ENCODE data around the gene ATG4D. TPM values are rescaled to one million over a fixed set of nuclear protein-coding genes. Genes with fewer than 3 reads are reported as not detected.
"Not testable (repeated sequence)": the region's sequence is repeated elsewhere in the genome, so short reads cannot be mapped to it uniquely, and the experiment has no call there.

The ATG4D gene
- total RNA-seq, 1 experiment from 2014 or later: 59.4 TPM

DNA sequence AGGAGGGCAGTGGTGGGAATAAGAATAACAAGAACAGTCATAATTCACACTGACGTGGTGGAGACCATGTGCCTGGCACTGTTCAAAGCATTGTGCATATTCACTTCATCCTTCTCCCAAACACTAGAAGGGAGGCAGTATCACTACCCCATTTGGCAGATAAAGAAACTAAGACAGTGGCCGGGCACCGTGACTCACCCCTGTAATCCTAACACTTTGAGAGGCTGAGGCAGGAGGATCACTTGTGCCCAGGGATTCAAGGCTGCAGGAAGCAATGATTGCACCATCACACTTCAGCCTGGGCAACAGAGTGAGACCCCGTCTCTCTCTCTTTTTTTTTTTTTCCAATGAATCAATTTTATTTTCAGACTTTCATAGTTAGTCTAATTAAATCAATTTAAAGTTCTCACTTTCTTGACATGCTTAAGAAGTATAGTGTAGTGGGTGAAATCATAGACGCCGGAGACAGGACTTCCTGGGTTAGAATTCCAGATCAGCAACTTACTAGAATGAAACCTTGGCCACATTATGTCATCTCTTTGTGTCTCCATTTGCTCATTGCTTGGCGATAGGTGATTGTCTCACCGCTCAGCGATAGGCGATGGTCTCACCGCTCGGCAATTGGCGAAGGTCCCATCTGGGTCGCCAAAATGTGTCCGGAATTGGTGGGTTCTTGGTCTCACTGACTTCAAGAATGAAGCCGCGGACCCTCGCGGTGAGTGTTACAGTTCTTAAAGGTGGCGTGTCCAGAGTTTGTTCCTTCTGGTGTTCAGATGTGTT, 5.3 kb upstream of the ATG4D start:
- no peak for DNase-seq (ENCODE audit: low spot score)
- H3K9me3 Mint-ChIP-seq: no peaks in the 10 kb centered on the region
- no peaks in the 10 kb centered on the region for H3K36me3 Mint-ChIP-seq
- ChIA-PET CTCF (interaction anchor here (0.6 to 1.1 kb wide), 3 partner anchors 43 to 324 kb away, joined by 3 read pairs; no protein-coding TSS in a partner anchor), POLR2A (no interaction called here)
- H3K4me3 Mint-ChIP-seq: no peak overlapping the region
- TF ChIP-seq NR2C2 (CRISPR knock-in tag; IDR thresholded peaks at IDR 0.05) (no peak), ZNF121 (CRISPR knock-in tag; IDR thresholded peaks at IDR 0.05) (0 out of 2 replicates have a peak, but pooled peaks have one; percentile 2)
- ATAC-seq: no peak
- H3K4me1 Mint-ChIP-seq: peaks cover 2% of the 10 kb centered on the region; the same call in 1 of the 2 replicates
- peaks cover 9% of the 10 kb centered on the region for H3K27me3 Mint-ChIP-seq (ENCODE audit: low read depth)
- H3K27ac Mint-ChIP-seq: no peak overlapping the region

DNA sequence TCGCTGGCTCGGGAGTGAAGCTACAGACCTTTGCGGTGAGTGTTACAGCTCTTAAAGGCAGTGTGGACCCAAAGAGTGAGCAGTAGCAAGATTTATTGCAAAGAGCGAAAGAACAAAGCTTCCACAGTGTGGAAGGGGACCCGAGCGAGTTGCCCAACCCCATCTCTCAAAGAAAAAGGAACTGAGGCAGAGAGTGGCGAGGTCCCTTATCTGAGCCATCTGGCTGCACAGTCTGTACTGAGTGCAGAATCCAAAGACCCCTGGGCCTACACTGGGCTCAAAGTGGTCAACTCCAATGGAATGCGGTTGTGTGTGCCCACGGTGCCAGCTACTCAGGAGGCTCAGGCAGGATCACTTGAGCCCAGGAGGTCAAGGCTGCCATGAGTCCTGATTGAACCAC, 4.7 kb upstream of the ATG4D start:
- H3K4me3 Mint-ChIP-seq, POLR2A ChIA-PET: not testable (repeated sequence)

DNA sequence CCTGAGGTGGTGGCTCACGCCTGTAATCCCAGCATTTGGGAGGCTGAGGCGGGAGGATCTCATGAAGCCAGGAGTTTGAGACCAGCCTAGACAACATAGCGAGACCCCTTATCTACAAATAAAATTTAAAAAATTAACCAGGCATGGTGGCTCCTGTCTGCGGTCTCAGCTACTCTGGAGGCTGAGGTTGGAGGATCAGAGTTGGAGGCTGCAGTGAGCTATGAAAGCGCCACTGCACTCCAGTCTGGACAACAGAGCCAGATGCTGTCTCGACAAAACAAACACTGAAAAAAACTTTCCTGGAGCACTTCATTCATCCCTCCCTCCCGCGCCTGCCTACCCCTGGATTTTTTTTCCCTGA, 665 bp upstream of the ATG4D start:
- ATAC-seq: no peak
- H3K4me3 Mint-ChIP-seq: peak overlapping the region; percentile 72
- POLR2A ChIA-PET: interaction anchor here (0.6 to 1.0 kb wide), 3 partner anchors 23 to 312 kb away, joined by 3 to 5 read pairs (median 3); partner anchors contain the start of gene KRI1
- no peak for DNase-seq (ENCODE audit: low spot score)
- H3K9me3 Mint-ChIP-seq: no peaks in the 10 kb centered on the region
- CTCF ChIA-PET: interaction anchor here (0.6 to 5.8 kb wide), 15 partner anchors 9 to 345 kb away, joined by 3 to 51 read pairs (median 5); partner anchors contain the start of genes CDKN2D, KRI1 and QTRT1
- H3K27me3 Mint-ChIP-seq (ENCODE audit: low read depth): peaks cover 9% of the 10 kb centered on the region
- TF ChIP-seq ZNF121 (CRISPR knock-in tag; IDR thresholded peaks at IDR 0.05) (0 out of 2 replicates have a peak, but pooled peaks have one; percentile 39), SMAD4 (CRISPR knock-in tag; IDR thresholded peaks at IDR 0.05) (no peak), GTF2I (CRISPR knock-in tag; conservative IDR thresholded peaks at IDR 0.05) (peak; percentile 69; the same call in 1 of the 2 replicates)
- H3K4me1 Mint-ChIP-seq: peaks cover 4% of the 10 kb centered on the region; the same call in 1 of the 2 replicates
- H3K36me3 Mint-ChIP-seq: peaks cover 6% of the 10 kb centered on the region
- H3K27ac Mint-ChIP-seq: peak overlapping the region; percentile 93

More for the DNA sequence above, 4.7 kb upstream of the ATG4D start:
- H3K27me3 Mint-ChIP-seq (ENCODE audit: low read depth); H3K4me1 Mint-ChIP-seq; H3K36me3 Mint-ChIP-seq; H3K27ac Mint-ChIP-seq; ATAC-seq; DNase-seq (ENCODE audit: low spot score); H3K9me3 Mint-ChIP-seq: not testable (repeated sequence)
- CTCF ChIA-PET: interaction anchor here (1.1 kb wide), 1 partner anchor 42 kb away, joined by 3 read pairs; no protein-coding TSS in a partner anchor

DNA sequence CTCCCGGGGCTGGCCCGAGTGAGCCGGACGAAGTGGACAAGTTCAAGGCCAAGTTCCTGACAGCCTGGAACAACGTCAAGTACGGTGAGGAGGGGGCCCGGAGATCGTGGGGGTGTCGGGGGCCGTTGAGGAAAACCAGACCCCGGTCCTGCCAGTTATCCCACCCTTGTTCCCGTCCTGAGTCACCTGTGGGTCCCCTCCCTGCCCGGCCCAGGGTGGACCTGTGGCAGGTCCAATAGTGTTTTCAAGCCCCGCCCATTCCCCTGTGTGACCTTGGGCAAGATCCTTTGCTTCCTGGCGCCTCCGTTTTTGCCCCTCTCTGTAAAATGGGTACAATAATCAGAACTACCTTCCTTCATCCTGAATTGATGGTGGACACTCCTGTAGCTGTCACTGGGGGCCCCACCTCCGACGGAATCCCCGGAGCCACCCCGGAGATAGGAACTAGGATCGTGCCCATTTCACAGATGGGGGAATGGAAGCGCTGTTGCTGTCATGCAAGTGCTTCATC, 593 bp downstream of the ATG4D start:
- ChIA-PET CTCF (interaction anchor here (5.8 kb wide), 1 partner anchor 156 kb away, joined by 51 read pairs; the partner anchor contains the start of gene QTRT1), POLR2A (no interaction called here)
- Mint-ChIP-seq H3K4me3 (peak overlapping the region; percentile 83), H3K27ac (peak overlapping the region; percentile 65; the same call in 1 of the 2 replicates), H3K36me3 (peaks cover 18% of the 10 kb centered on the region), H3K9me3 (no peaks in the 10 kb centered on the region), H3K27me3 (ENCODE audit: low read depth) (peaks cover 2% of the 10 kb centered on the region; the same call in 1 of the 2 replicates), H3K4me1 (peaks cover 4% of the 10 kb centered on the region; the same call in 1 of the 2 replicates)
- no peak for DNase-seq (ENCODE audit: low spot score)
- TF ChIP-seq, protein P1, sequence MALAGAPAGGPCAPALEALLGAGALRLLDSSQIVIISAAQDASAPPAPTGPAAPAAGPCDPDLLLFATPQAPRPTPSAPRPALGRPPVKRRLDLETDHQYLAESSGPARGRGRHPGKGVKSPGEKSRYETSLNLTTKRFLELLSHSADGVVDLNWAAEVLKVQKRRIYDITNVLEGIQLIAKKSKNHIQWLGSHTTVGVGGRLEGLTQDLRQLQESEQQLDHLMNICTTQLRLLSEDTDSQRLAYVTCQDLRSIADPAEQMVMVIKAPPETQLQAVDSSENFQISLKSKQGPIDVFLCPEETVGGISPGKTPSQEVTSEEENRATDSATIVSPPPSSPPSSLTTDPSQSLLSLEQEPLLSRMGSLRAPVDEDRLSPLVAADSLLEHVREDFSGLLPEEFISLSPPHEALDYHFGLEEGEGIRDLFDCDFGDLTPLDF (CRISPR knock-in tag; IDR thresholded peaks at IDR 0.05): no peak
- TF ChIP-seq GTF2I (CRISPR knock-in tag; conservative IDR thresholded peaks at IDR 0.05): peak; percentile 84; the same call in 1 of the 2 replicates
- peak; percentile 96 for TF ChIP-seq ESRRA (CRISPR knock-in tag; IDR thresholded peaks at IDR 0.05; ENCODE audit: borderline replicate concordance)
- 0 out of 2 replicates have a peak, but pooled peaks have one; percentile 11 for TF ChIP-seq FOXK1 (CRISPR knock-in tag; IDR thresholded peaks at IDR 0.05)
- ATAC-seq: no peak

DNA sequence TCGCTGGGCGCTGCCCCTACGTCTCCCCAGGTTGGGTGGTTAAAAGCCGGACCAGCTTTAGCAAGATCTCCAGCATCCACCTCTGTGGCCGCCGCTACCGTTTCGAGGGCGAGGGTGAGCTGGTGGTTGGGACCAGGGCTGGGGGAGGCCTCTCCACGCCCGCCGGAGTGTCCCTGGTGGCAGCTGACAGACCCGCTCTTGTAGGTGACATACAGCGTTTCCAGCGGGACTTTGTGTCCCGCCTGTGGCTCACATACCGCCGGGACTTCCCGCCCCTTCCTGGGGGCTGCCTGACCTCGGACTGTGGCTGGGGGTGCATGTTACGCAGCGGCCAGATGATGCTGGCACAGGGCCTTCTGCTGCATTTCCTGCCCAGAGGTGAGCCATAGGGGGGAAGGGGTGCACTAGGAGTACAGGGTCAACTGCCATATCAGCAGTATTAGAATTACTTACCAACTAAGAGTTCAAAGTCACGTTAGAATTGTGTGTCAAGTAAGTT, 1.1 kb downstream of the ATG4D start:
- H3K27ac Mint-ChIP-seq: peak overlapping the region; percentile 60; the same call in 1 of the 2 replicates
- ATAC-seq (no peak), DNase-seq (ENCODE audit: low spot score) (no peak)
- POLR2A ChIA-PET: no interaction called here
- CTCF ChIA-PET: interaction anchor here (5.8 kb wide), 1 partner anchor 156 kb away, joined by 51 read pairs; the partner anchor contains the start of gene QTRT1
- H3K4me3 Mint-ChIP-seq: peak overlapping the region; percentile 83
- no peaks in the 10 kb centered on the region for H3K9me3 Mint-ChIP-seq
- peaks cover 4% of the 10 kb centered on the region; the same call in 1 of the 2 replicates for H3K4me1 Mint-ChIP-seq
- TF ChIP-seq RORB (CRISPR knock-in tag; IDR thresholded peaks at IDR 0.05) (no peak), ESRRA (CRISPR knock-in tag; IDR thresholded peaks at IDR 0.05; ENCODE audit: borderline replicate concordance) (0 out of 2 replicates have a peak, but pooled peaks have one; percentile 39)
- peaks cover 22% of the 10 kb centered on the region for H3K36me3 Mint-ChIP-seq
- 0 out of 2 replicates have a peak, but pooled peaks cover 2% of the 10 kb centered on the region for H3K27me3 Mint-ChIP-seq (ENCODE audit: low read depth)

DNA sequence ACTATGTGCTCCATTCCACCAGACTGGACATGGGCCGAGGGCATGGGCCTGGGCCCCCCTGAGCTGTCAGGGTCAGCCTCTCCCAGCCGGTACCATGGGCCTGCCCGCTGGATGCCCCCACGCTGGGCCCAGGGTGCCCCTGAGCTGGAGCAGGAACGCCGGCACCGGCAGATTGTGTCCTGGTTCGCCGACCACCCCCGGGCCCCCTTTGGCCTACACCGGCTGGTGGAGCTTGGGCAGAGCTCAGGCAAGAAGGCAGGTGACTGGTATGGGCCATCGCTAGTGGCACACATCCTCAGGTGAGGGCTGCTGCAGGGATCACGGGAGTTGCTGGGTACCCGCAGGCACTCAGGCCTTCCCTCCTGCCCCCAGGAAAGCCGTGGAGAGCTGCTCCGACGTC, 3.1 kb downstream of the ATG4D start:
- ATAC-seq (no peak), DNase-seq (ENCODE audit: low spot score) (no peak)
- ChIA-PET POLR2A (no interaction called here), CTCF (no interaction called here)
- no peak overlapping the region for H3K27ac Mint-ChIP-seq
- no peaks in the 10 kb centered on the region for H3K27me3 Mint-ChIP-seq (ENCODE audit: low read depth)
- no peak overlapping the region for H3K4me3 Mint-ChIP-seq
- H3K36me3 Mint-ChIP-seq: peaks cover 34% of the 10 kb centered on the region
- H3K9me3 Mint-ChIP-seq: no peaks in the 10 kb centered on the region
- H3K4me1 Mint-ChIP-seq: peaks cover 4% of the 10 kb centered on the region; the same call in 1 of the 2 replicates
- TF ChIP-seq, protein P2, sequence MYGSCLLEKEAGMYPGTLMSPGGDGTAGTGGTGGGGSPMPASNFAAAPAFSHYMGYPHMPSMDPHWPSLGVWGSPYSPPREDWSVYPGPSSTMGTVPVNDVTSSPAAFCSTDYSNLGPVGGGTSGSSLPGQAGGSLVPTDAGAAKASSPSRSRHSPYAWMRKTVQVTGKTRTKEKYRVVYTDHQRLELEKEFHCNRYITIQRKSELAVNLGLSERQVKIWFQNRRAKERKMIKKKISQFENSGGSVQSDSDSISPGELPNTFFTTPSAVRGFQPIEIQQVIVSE (CRISPR knock-in tag; IDR thresholded peaks at IDR 0.05; ENCODE audit: borderline replicate concordance): no peak
- TF ChIP-seq HMGA2 (CRISPR knock-in tag; IDR thresholded peaks at IDR 0.05): no peak
- no peak for TF ChIP-seq ZNF423 (CRISPR knock-in tag; IDR thresholded peaks at IDR 0.05)
- no peak for TF ChIP-seq IRF2 (CRISPR knock-in tag; IDR thresholded peaks at IDR 0.05; ENCODE audit: borderline replicate concordance, low read depth)
- TF ChIP-seq GABPB1 (CRISPR knock-in tag; IDR thresholded peaks at IDR 0.05): no peak
- no peak for TF ChIP-seq SOX15 (CRISPR knock-in tag; IDR thresholded peaks at IDR 0.05)
- TF ChIP-seq, protein P3, sequence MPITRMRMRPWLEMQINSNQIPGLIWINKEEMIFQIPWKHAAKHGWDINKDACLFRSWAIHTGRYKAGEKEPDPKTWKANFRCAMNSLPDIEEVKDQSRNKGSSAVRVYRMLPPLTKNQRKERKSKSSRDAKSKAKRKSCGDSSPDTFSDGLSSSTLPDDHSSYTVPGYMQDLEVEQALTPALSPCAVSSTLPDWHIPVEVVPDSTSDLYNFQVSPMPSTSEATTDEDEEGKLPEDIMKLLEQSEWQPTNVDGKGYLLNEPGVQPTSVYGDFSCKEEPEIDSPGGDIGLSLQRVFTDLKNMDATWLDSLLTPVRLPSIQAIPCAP (CRISPR knock-in tag; IDR thresholded peaks at IDR 0.05): no peak
